Activated CD4-positive, alpha-beta memory T cell treated with anti-CD3 and anti-CD28 coated beads for 36 hours (primary cell): Measurements from ENCODE around the gene VEZT. TPM values are rescaled to one million over a fixed set of nuclear protein-coding genes. Genes with fewer than 3 reads are reported as not detected.

ENCODE experiments used
- CTCF ChIA-PET: fragments of 350-600 bp; sonication (Branson Sonifier 250); formaldehyde crosslinking; loops from one replicate; lab custom pipeline; 2021; ENCODE audit warnings: antibody characterized with exemption, inconsistent platforms; lab: Charles Lee
- POLR2A ChIA-PET: fragments of 350-600 bp; sonication (Branson Sonifier 250); formaldehyde crosslinking; loops from one replicate; lab custom pipeline; 2021; ENCODE audit warnings: antibody characterized with exemption; lab: Charles Lee
- DNase-seq: peaks from one replicate; pipeline ENCODE4 v3.0.0-alpha.2; 2020
- H3K27ac Mint-ChIP-seq: one replicate; pipeline ENCODE4 v1.8.0; 2021; ENCODE audit warnings: mixed read lengths
- H3K27me3 Mint-ChIP-seq: one replicate; pipeline ENCODE4 v1.8.0; 2021; ENCODE audit warnings: mixed read lengths
- H3K36me3 Mint-ChIP-seq: one replicate; pipeline ENCODE4 v1.8.0; 2021; ENCODE audit warnings: mixed read lengths
- H3K4me1 Mint-ChIP-seq: one replicate; pipeline ENCODE4 v1.8.0; 2021; ENCODE audit warnings: low read depth, mixed read lengths
- H3K4me3 Mint-ChIP-seq: one replicate; pipeline ENCODE4 v1.8.0; 2021; ENCODE audit warnings: mild to moderate bottlenecking, mixed read lengths
- H3K9me3 Mint-ChIP-seq: one replicate; pipeline ENCODE4 v1.8.0; 2021; ENCODE audit warnings: mixed read lengths
- intact Hi-C: fragments of 100-400 bp; cut with micrococcal nuclease; formaldehyde crosslinking; loops from one replicate; pipeline ENCODE4 v1.15.1; 2023
- total RNA-seq, 2 experiments: library from RNA; stranded (reverse); gene quantifications; one replicate each; pipeline ENCODE4 v1.2.3, GENCODE V29; 2021

Gene VEZT
- total RNA-seq, 2 experiments from 2014 or later: 50.7 to 54.4 TPM

- H3K27ac Mint-ChIP-seq: no peak overlapping the region
- no peaks in the 10 kb centered on the region for H3K9me3 Mint-ChIP-seq
- no peak for DNase-seq
- H3K27me3 Mint-ChIP-seq: no peaks in the 10 kb centered on the region
- no peaks in the 10 kb centered on the region for H3K4me1 Mint-ChIP-seq
- H3K36me3 Mint-ChIP-seq: peaks cover 19% of the 10 kb centered on the region
- H3K4me3 Mint-ChIP-seq: no peak overlapping the region
- CTCF ChIA-PET: interaction anchor here (1.1 kb wide), 1 partner anchor 269 kb away, joined by 5 read pairs; no protein-coding TSS in a partner anchor
- POLR2A ChIA-PET: no interaction called here
- intact Hi-C loops: no loop called here
Observed at GRCh38 chr12:95265765-95266164, 48.2 kb downstream of the VEZT start.

GRCh38 chr12:95266254-95266653 lies 48.6 kb downstream of the VEZT start:
- no peaks in the 10 kb centered on the region for H3K4me1 Mint-ChIP-seq
- no peak overlapping the region for H3K27ac Mint-ChIP-seq
- no peaks in the 10 kb centered on the region for H3K27me3 Mint-ChIP-seq
- CTCF ChIA-PET: interaction anchor here (1.1 kb wide), 1 partner anchor 268 kb away, joined by 5 read pairs; no protein-coding TSS in a partner anchor
- POLR2A ChIA-PET: no interaction called here
- H3K36me3 Mint-ChIP-seq: peaks cover 19% of the 10 kb centered on the region
- H3K9me3 Mint-ChIP-seq: no peaks in the 10 kb centered on the region
- intact Hi-C loops: no loop called here
- DNase-seq: no peak
- H3K4me3 Mint-ChIP-seq: no peak overlapping the region

DNA sequence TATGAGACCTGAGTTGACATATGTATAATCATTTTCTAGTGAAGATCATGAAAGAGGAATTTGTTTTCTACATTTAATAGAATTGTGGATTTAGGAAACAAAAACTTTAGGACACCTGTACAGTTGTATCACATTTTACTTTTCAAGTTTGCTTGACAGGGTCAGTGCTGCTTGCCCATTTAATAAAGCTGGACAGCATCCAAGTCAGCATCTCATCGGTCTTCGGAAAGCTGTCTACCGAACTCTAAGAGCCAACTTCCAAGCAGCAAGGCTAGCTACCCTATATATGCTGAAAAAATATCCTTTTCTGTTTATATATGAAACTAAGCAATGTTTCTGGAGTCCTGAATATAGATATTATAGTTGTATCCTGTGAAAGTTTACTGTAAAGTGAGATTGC lies 52.3 kb downstream of the VEZT start:
- Mint-ChIP-seq H3K27ac (no peak overlapping the region), H3K36me3 (peaks cover 19% of the 10 kb centered on the region), H3K4me3 (no peak overlapping the region), H3K4me1 (no peaks in the 10 kb centered on the region), H3K27me3 (no peaks in the 10 kb centered on the region), H3K9me3 (no peaks in the 10 kb centered on the region)
- intact Hi-C loops: no loop called here
- POLR2A ChIA-PET: no interaction called here
- DNase-seq: no peak
- CTCF ChIA-PET: no interaction called here

- CTCF ChIA-PET: no interaction called here
- DNase-seq: no peak
- no peaks in the 10 kb centered on the region for H3K9me3 Mint-ChIP-seq
- H3K4me1 Mint-ChIP-seq: no peaks in the 10 kb centered on the region
- peaks cover 23% of the 10 kb centered on the region for H3K36me3 Mint-ChIP-seq
- intact Hi-C loops: no loop called here
- H3K27me3 Mint-ChIP-seq: no peaks in the 10 kb centered on the region
- no peak overlapping the region for H3K4me3 Mint-ChIP-seq
- POLR2A ChIA-PET: no interaction called here
- no peak overlapping the region for H3K27ac Mint-ChIP-seq
Observed at GRCh38 chr12:95271465-95271864, 53.9 kb downstream of the VEZT start.

- no peaks in the 10 kb centered on the region for H3K27me3 Mint-ChIP-seq
- no peak overlapping the region for H3K27ac Mint-ChIP-seq
- no peak overlapping the region for H3K4me3 Mint-ChIP-seq
- H3K36me3 Mint-ChIP-seq: peaks cover 33% of the 10 kb centered on the region
- no peak for DNase-seq
- intact Hi-C loops: no loop called here
- POLR2A ChIA-PET: no interaction called here
- CTCF ChIA-PET: no interaction called here
- H3K9me3 Mint-ChIP-seq: no peaks in the 10 kb centered on the region
- H3K4me1 Mint-ChIP-seq: no peaks in the 10 kb centered on the region
Observed at GRCh38 chr12:95277139-95277538, 59.5 kb downstream of the VEZT start.

- H3K4me3 Mint-ChIP-seq: no peak overlapping the region
- H3K36me3 Mint-ChIP-seq: peaks cover 42% of the 10 kb centered on the region
- no peaks in the 10 kb centered on the region for H3K4me1 Mint-ChIP-seq
- ChIA-PET POLR2A (no interaction called here), CTCF (no interaction called here)
- intact Hi-C loops: no loop called here
- H3K27ac Mint-ChIP-seq: no peak overlapping the region
- H3K9me3 Mint-ChIP-seq: no peaks in the 10 kb centered on the region
- DNase-seq: no peak
- H3K27me3 Mint-ChIP-seq: no peaks in the 10 kb centered on the region
Observed at GRCh38 chr12:95279856-95280255, 62.2 kb downstream of the VEZT start.

GRCh38 chr12:95282266-95282665 lies 64.7 kb downstream of the VEZT start:
- ChIA-PET POLR2A (no interaction called here), CTCF (no interaction called here)
- H3K4me3 Mint-ChIP-seq: no peak overlapping the region
- DNase-seq: no peak
- no peaks in the 10 kb centered on the region for H3K4me1 Mint-ChIP-seq
- no peak overlapping the region for H3K27ac Mint-ChIP-seq
- intact Hi-C loops: no loop called here
- H3K9me3 Mint-ChIP-seq: no peaks in the 10 kb centered on the region
- H3K36me3 Mint-ChIP-seq: peaks cover 43% of the 10 kb centered on the region
- no peaks in the 10 kb centered on the region for H3K27me3 Mint-ChIP-seq

DNA sequence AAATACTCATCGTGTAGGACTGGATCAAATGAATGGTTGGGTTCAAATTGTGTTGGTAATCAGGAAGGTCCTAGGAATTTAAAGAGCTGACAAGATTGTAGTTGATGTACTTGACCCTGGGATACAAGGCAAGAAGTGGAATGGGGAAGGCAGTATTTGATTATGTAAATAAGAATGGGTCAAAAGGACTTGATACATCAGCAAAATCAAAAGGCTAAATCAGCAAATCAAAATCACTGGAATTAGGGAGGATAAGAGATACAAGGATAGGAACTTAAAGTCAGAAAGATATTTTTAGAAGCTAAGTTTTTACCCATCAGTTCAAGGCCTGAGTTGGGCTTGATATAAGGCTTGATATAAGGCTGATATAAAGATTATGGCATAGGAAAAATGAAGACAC lies 65.8 kb downstream of the VEZT start:
- Mint-ChIP-seq H3K4me3 (no peak overlapping the region), H3K36me3 (peaks cover 43% of the 10 kb centered on the region), H3K9me3 (no peaks in the 10 kb centered on the region), H3K27ac (no peak overlapping the region), H3K27me3 (no peaks in the 10 kb centered on the region), H3K4me1 (no peaks in the 10 kb centered on the region)
- ChIA-PET CTCF (no interaction called here), POLR2A (interaction anchor here (0.7 kb wide), 1 partner anchor 335 kb away, joined by 3 read pairs; no protein-coding TSS in a partner anchor)
- no peak for DNase-seq
- intact Hi-C loops: no loop called here

GRCh38 chr12:95286713-95287112 lies 69.1 kb downstream of the VEZT start:
- no peak for DNase-seq
- POLR2A ChIA-PET: no interaction called here
- Mint-ChIP-seq H3K27me3 (no peaks in the 10 kb centered on the region), H3K9me3 (no peaks in the 10 kb centered on the region), H3K36me3 (peaks cover 41% of the 10 kb centered on the region), H3K4me3 (no peak overlapping the region), H3K4me1 (no peaks in the 10 kb centered on the region), H3K27ac (no peak overlapping the region)
- intact Hi-C loops: no loop called here
- CTCF ChIA-PET: no interaction called here

GRCh38 chr12:95291501-95291900 lies 73.9 kb downstream of the VEZT start:
- H3K9me3 Mint-ChIP-seq: no peaks in the 10 kb centered on the region
- H3K36me3 Mint-ChIP-seq: peaks cover 28% of the 10 kb centered on the region
- ChIA-PET CTCF (interaction anchor here (1.8 kb wide), 1 partner anchor 243 kb away, joined by 3 read pairs; no protein-coding TSS in a partner anchor), POLR2A (no interaction called here)
- H3K4me1 Mint-ChIP-seq: no peaks in the 10 kb centered on the region
- H3K27me3 Mint-ChIP-seq: no peaks in the 10 kb centered on the region
- DNase-seq: no peak
- no peak overlapping the region for H3K4me3 Mint-ChIP-seq
- intact Hi-C loops: no loop called here
- no peak overlapping the region for H3K27ac Mint-ChIP-seq

GRCh38 chr12:95298916-95299315 lies 81.3 kb downstream of the VEZT start:
- ChIA-PET POLR2A (no interaction called here), CTCF (interaction anchor here (0.9 kb wide), 1 partner anchor 182 kb away, joined by 3 read pairs; no protein-coding TSS in a partner anchor)
- intact Hi-C loops: no loop called here
- Mint-ChIP-seq H3K36me3 (peaks cover 36% of the 10 kb centered on the region), H3K4me3 (no peak overlapping the region), H3K27ac (no peak overlapping the region), H3K27me3 (no peaks in the 10 kb centered on the region), H3K9me3 (no peaks in the 10 kb centered on the region), H3K4me1 (peaks cover 6% of the 10 kb centered on the region)
- DNase-seq: no peak

DNA sequence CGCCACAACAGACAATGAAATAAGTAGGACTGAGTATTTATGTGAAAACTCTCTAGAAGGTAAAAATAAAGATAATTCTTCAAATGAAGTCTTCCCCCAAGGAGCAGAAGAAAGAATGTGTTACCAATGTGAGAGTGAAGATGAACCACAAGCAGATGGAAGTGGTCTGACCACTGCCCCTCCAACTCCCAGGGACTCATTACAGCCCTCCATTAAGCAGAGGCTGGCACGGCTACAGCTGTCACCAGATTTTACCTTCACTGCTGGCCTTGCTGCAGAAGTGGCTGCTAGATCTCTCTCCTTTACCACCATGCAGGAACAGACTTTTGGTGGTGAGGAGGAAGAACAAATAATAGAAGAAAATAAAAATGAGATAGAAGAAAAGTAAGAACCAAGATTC lies 82.7 kb downstream of the VEZT start:
- Mint-ChIP-seq H3K36me3 (peaks cover 36% of the 10 kb centered on the region), H3K4me3 (no peak overlapping the region), H3K27me3 (no peaks in the 10 kb centered on the region), H3K9me3 (no peaks in the 10 kb centered on the region), H3K4me1 (peaks cover 6% of the 10 kb centered on the region), H3K27ac (no peak overlapping the region)
- DNase-seq: no peak
- CTCF ChIA-PET: no interaction called here
- POLR2A ChIA-PET: no interaction called here
- intact Hi-C loops: no loop called here

- H3K4me3 Mint-ChIP-seq: no peak overlapping the region
- DNase-seq: no peak
- intact Hi-C loops: no loop called here
- ChIA-PET CTCF (no interaction called here), POLR2A (no interaction called here)
- no peaks in the 10 kb centered on the region for H3K27me3 Mint-ChIP-seq
- no peaks in the 10 kb centered on the region for H3K9me3 Mint-ChIP-seq
- H3K4me1 Mint-ChIP-seq: peaks cover 6% of the 10 kb centered on the region
- H3K27ac Mint-ChIP-seq: no peak overlapping the region
- peaks cover 30% of the 10 kb centered on the region for H3K36me3 Mint-ChIP-seq
Observed at GRCh38 chr12:95303476-95303875, 85.9 kb downstream of the VEZT start.
